Chondrocyte (in vitro differentiated cells): ENCODE measurements around the gene ZNF185. TPM values are rescaled to one million over a fixed set of nuclear protein-coding genes. Genes with fewer than 3 reads are reported as not detected.

Experiments used
- DNase-seq: peaks from one replicate; pipeline ENCODE4 v3.0.0; 2021; ENCODE audit warnings: mixed read lengths, low spot score
- H3K27ac Mint-ChIP-seq: one replicate; pipeline ENCODE4 v1.8.0; 2021; ENCODE audit warnings: mild to moderate bottlenecking, moderate library complexity, mixed read lengths; ENCODE audit not compliant: unreplicated experiment
- H3K27me3 Mint-ChIP-seq: 2 replicates; pipeline ENCODE4 v1.8.0; 2021; ENCODE audit warnings: low read depth, mixed read lengths
- H3K36me3 Mint-ChIP-seq: 2 replicates; pipeline ENCODE4 v1.8.0; 2021; ENCODE audit warnings: low read depth, mixed read lengths
- H3K4me1 Mint-ChIP-seq: 2 replicates; pipeline ENCODE4 v1.8.0; 2021; ENCODE audit warnings: low read depth, mild to moderate bottlenecking, mixed read lengths
- H3K4me3 Mint-ChIP-seq: one replicate; pipeline ENCODE4 v1.8.0; 2021; ENCODE audit warnings: mild to moderate bottlenecking, moderate library complexity, mixed read lengths; ENCODE audit not compliant: unreplicated experiment
- H3K9me3 Mint-ChIP-seq: 2 replicates; pipeline ENCODE4 v1.8.0; 2021; ENCODE audit warnings: low read depth, mixed read lengths
- total RNA-seq: library from RNA; stranded (reverse); gene quantifications from 3 replicates; pipeline ENCODE4 v1.2.1, GENCODE V29; 2021
- TF ChIP-seq, protein P1 (sequence below): fragments of 200-600 bp; sonication (generic); IDR thresholded peaks from 2 replicates; pipeline ENCODE4 v1.5.0; 2021; ENCODE audit warnings: antibody characterized with exemption, mild to moderate bottlenecking, moderate library complexity

Gene ZNF185
- total RNA-seq, 1 donor from 2014 or later = 14.0 TPM

DNA sequence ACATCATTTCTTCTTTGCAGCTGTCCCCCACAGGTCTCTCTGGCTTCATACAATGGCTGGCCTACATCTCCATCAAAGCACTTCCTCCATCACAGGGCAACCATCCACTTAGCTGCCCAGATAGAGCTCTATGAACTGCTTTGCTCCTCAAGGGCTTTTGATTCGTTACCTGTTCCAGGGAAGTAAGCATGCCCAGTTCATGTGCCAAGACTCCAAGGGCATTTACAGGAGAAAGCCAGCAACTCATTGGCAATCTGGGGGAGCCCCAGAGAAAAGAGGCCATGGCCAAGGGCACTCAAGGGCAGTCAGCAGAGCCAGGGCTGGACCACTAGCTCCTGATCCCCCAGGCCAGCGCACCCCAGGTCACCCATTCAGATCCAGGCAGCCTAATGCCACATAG, 24.5 kb upstream of the ZNF185 start:
- no peak overlapping the region for H3K27ac Mint-ChIP-seq
- H3K4me3 Mint-ChIP-seq = no peak overlapping the region
- peaks cover 11% of the 10 kb centered on the region for H3K36me3 Mint-ChIP-seq
- H3K27me3 Mint-ChIP-seq = no peaks in the 10 kb centered on the region
- H3K9me3 Mint-ChIP-seq = peaks cover 31% of the 10 kb centered on the region
- no peak for DNase-seq
- TF ChIP-seq, protein P1, sequence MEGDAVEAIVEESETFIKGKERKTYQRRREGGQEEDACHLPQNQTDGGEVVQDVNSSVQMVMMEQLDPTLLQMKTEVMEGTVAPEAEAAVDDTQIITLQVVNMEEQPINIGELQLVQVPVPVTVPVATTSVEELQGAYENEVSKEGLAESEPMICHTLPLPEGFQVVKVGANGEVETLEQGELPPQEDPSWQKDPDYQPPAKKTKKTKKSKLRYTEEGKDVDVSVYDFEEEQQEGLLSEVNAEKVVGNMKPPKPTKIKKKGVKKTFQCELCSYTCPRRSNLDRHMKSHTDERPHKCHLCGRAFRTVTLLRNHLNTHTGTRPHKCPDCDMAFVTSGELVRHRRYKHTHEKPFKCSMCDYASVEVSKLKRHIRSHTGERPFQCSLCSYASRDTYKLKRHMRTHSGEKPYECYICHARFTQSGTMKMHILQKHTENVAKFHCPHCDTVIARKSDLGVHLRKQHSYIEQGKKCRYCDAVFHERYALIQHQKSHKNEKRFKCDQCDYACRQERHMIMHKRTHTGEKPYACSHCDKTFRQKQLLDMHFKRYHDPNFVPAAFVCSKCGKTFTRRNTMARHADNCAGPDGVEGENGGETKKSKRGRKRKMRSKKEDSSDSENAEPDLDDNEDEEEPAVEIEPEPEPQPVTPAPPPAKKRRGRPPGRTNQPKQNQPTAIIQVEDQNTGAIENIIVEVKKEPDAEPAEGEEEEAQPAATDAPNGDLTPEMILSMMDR = no peak
- H3K4me1 Mint-ChIP-seq = no peaks in the 10 kb centered on the region

DNA sequence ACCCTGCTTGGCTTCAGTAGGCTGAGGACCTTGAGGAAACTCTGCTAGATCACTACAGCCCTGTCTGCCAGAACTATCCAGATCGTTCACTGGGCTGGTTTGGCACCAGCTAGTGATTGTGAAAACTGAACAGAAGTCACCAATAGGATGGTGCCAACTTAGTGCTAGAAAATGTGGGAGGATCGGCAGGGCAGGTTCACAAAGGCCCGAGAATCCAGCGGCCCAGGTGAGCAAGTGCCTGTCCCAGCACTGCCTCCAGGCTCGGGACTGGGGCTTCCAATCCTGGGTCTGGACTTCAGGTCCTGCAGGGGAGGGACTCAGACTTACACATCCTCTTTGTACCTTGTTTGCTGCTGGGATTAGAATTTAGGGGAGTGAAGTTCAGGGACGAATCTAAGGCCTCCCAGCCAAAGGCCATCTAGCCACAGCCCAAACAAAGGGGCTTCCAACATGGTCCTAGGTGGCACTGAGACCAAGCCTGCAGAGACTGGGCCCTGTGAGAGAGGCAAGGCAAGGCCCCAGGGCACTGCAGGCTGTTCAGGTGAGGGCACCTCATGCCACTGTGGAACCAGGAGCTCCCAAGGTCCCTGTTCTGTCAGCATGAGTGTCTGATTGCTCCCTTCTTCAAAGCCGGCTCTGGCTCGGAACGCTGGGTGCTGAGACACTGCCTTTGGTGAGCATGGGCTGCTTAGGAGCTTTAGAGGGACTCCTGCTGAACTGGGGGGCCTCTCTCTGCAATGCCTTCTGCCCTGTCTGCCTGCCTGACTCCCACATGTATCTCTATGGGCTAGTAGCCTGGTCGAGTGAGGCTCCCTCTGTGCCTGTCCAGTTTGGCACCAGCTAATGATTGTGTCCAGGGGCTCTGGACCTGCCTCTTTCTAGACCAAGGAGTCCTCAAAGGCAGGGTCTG, 20.7 kb upstream of the ZNF185 start:
- Mint-ChIP-seq H3K4me1 (no peaks in the 10 kb centered on the region), H3K36me3 (no peaks in the 10 kb centered on the region), H3K9me3 (peaks cover 26% of the 10 kb centered on the region), H3K27ac (no peak overlapping the region), H3K4me3 (no peak overlapping the region), H3K27me3 (no peaks in the 10 kb centered on the region)
- DNase-seq = no peak
- TF ChIP-seq, protein P1 = no peak

DNA sequence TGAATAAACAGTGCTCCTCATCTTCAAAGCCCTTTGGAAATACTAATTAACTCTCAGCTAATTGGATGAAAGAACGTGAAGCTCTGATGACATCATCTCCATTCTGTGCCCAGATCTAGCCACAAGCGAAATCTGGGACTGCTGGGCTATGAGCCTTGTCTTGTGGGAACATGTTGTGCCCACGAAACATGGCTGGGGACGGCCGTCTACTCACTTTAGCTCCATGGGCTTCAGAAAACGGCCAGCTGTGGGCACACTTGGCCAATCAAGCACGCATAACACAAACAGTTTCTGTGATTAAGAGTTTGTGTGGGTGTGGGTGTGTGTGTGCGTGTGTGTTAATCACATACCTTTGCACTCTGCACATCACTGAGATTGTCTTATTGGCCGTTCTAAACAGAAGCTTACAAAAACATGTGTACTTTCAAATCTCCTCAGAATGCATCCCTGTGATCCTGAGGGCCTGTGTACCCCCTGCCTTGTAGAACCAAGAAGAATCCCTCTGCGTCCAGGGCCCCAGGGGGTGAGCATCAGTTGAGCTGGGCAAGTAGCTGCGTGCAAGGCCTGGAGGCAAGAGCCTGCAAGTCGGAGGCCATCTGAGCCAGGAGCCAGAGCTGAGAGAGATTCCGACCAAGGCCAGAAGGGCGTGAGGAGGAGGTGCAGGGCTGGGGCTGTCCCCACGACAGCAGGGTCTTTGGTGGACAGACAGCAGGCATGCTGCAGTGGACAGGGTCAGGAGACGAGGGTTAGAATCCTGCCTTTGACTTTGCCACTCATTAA, 18.7 kb upstream of the ZNF185 start:
- H3K9me3 Mint-ChIP-seq = peaks cover 22% of the 10 kb centered on the region
- no peaks in the 10 kb centered on the region for H3K36me3 Mint-ChIP-seq
- no peak overlapping the region for H3K27ac Mint-ChIP-seq
- TF ChIP-seq, protein P1 = no peak
- DNase-seq = no peak
- no peaks in the 10 kb centered on the region for H3K27me3 Mint-ChIP-seq
- no peaks in the 10 kb centered on the region for H3K4me1 Mint-ChIP-seq
- no peak overlapping the region for H3K4me3 Mint-ChIP-seq

DNA sequence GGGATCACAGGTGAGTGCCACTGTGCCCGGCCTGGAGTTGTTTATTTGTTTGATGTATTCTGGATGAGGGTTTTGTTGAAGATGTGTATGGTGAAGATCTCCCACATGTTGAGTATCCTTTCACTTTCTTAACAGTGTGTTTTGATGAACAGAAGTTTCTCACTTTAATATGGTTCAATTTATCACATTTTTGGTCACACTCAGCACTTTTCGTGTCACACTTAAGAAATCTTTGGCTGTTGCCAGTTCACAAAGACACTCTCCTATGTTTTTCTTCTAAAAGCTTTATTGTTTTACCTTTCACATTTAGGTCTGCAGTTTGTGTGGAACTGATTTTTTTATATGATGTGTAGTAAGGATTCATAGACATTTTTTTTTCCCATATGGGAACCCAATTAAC, 16.6 kb upstream of the ZNF185 start:
- H3K36me3 Mint-ChIP-seq = no peaks in the 10 kb centered on the region
- TF ChIP-seq, protein P1 = no peak
- DNase-seq = no peak
- H3K27me3 Mint-ChIP-seq = no peaks in the 10 kb centered on the region
- peaks cover 20% of the 10 kb centered on the region for H3K9me3 Mint-ChIP-seq
- no peak overlapping the region for H3K27ac Mint-ChIP-seq
- H3K4me1 Mint-ChIP-seq = no peaks in the 10 kb centered on the region
- no peak overlapping the region for H3K4me3 Mint-ChIP-seq

DNA sequence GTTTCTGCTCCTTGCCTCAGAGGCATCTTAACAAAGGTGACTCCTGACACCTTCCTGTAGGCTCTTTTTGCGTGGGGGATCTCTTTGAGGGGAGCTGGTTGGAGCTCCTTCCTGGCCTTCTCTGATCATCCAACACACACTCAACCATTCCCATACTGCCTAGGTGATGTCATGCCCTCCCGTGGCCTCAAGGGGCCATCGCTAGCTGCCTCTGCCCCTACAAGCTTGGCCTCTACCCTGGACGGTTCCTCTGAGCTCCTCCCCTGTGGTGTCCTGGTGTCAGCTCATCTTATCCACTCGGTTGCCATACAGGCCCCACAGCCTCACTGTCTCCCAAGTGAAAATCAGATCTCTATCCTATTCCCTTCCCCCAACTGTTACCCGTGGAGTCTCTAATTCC, 13.7 kb upstream of the ZNF185 start:
- TF ChIP-seq, protein P1 = no peak
- Mint-ChIP-seq H3K27me3 (peaks cover 5% of the 10 kb centered on the region), H3K4me1 (no peaks in the 10 kb centered on the region), H3K36me3 (no peaks in the 10 kb centered on the region), H3K9me3 (peaks cover 11% of the 10 kb centered on the region), H3K27ac (no peak overlapping the region), H3K4me3 (no peak overlapping the region)
- DNase-seq = peak; percentile 37
